Measurements from ENCODE around the gene EYA4. TPM values are rescaled to one million over a fixed set of nuclear protein-coding genes. Genes with fewer than 3 reads are reported as not detected.

EYA4 gene
- total and polyA plus RNA-seq, 8 donors: 0.03 to 16.3 (median 0.87) TPM; not detected in 1

- intact Hi-C loops (cut with DNase I; ENCODE audit: low total_unique reads): no loop called here
- TF ChIP-seq POLR2AphosphoS5 (IDR thresholded peaks at IDR 0.05): no peak
- TF ChIP-seq EP300 (IDR thresholded peaks at IDR 0.05): no peak
- no peak for TF ChIP-seq POLR2A (IDR thresholded peaks at IDR 0.05)
- TF ChIP-seq, protein P1, sequence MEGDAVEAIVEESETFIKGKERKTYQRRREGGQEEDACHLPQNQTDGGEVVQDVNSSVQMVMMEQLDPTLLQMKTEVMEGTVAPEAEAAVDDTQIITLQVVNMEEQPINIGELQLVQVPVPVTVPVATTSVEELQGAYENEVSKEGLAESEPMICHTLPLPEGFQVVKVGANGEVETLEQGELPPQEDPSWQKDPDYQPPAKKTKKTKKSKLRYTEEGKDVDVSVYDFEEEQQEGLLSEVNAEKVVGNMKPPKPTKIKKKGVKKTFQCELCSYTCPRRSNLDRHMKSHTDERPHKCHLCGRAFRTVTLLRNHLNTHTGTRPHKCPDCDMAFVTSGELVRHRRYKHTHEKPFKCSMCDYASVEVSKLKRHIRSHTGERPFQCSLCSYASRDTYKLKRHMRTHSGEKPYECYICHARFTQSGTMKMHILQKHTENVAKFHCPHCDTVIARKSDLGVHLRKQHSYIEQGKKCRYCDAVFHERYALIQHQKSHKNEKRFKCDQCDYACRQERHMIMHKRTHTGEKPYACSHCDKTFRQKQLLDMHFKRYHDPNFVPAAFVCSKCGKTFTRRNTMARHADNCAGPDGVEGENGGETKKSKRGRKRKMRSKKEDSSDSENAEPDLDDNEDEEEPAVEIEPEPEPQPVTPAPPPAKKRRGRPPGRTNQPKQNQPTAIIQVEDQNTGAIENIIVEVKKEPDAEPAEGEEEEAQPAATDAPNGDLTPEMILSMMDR (IDR thresholded peaks at IDR 0.05): no peak
- WGBS, 5 donors: 5 to 11% (median 7%) methylated on average over 36 of the region's 36 CpGs
- Histone ChIP-seq H3K4me3 (peak overlapping the region; percentile 42 to 58 (median 54)), H3K36me3 (no peaks in the 10 kb centered on the region), H3K4me1 (peaks cover 22 to 33% (median 28%) of the 10 kb centered on the region in 4 donors), H3K27ac (peak overlapping the region in 2 of 5 donors; percentile 58 to 61), H3K9me3 (no peaks in the 10 kb centered on the region), H3K27me3 (peaks cover 4 to 77% (median 47%) of the 10 kb centered on the region in 3 donors)
- DNase-seq: peak in 1 of 2 donors; percentile 42
Measured at GRCh38 chr6:133242637-133243585, 1.8 kb downstream of the EYA4 start.

- no peak for TF ChIP-seq EP300 (IDR thresholded peaks at IDR 0.05)
- H3K27me3 ChIP-seq: peaks cover 4 to 77% (median 47%) of the 10 kb centered on the region in 3 donors
Measured at GRCh38 chr6:133243723-133244305, 2.7 kb downstream of the EYA4 start.

GRCh38 chr6:133244519-133244918 lies 3.4 kb downstream of the EYA4 start:
- H3K36me3 ChIP-seq: no peaks in the 10 kb centered on the region
- 27 to 42% (median 39%) methylated on average over 4 of the region's 4 CpGs for WGBS, 5 donors
- TF ChIP-seq POLR2AphosphoS5 (IDR thresholded peaks at IDR 0.05) (no peak), POLR2A (IDR thresholded peaks at IDR 0.05) (no peak), EP300 (IDR thresholded peaks at IDR 0.05) (no peak)
- TF ChIP-seq, protein P1 (IDR thresholded peaks at IDR 0.05): no peak
- H3K27me3 ChIP-seq: peaks cover 4 to 76% (median 47%) of the 10 kb centered on the region in 3 donors
- peaks cover 22 to 33% (median 28%) of the 10 kb centered on the region in 4 donors for H3K4me1 ChIP-seq
- H3K27ac ChIP-seq: no peak overlapping the region
- no peak overlapping the region for H3K4me3 ChIP-seq
- no peaks in the 10 kb centered on the region for H3K9me3 ChIP-seq
- intact Hi-C loops (cut with DNase I; ENCODE audit: low total_unique reads): no loop called here
- DNase-seq: no peak

More at GRCh38 chr6:133243723-133244305, 2.7 kb downstream of the EYA4 start:
- intact Hi-C loops (cut with DNase I; ENCODE audit: low total_unique reads): no loop called here
- H3K36me3 ChIP-seq: no peaks in the 10 kb centered on the region
- peaks cover 22 to 33% (median 28%) of the 10 kb centered on the region in 4 donors for H3K4me1 ChIP-seq
- peak overlapping the region in 1 of 4 donors; percentile 50 for H3K4me3 ChIP-seq
- H3K9me3 ChIP-seq: no peaks in the 10 kb centered on the region
- H3K27ac ChIP-seq: no peak overlapping the region
- 17 to 23% (median 19%) methylated on average over 7 of the region's 7 CpGs for WGBS, 5 donors
- DNase-seq: peak in 1 of 2 donors; percentile 2

DNA sequence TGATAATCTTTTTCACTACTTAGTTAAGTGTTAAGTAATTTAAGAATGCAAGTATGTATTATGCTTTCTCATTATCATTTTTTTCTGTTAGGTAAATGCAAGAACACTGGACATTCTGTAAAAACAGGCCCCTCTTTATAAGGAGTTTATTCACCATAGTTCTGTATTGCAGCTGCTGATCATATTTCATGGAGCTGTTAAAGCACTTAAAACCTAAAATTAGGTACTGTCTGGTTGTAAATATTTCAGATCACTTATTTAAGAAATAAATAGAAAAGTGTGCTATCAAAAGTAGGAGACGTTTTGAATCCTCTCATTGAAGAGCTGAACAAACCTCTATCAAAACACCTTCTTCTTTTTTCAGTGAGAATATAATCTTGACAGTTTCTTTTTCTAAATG lies 3.9 kb downstream of the EYA4 start:
- WGBS, 5 donors: 22 to 37% (median 25%) methylated on average over 1 of the region's 1 CpG
- Histone ChIP-seq H3K27ac (no peak overlapping the region), H3K27me3 (peaks cover 4 to 76% (median 47%) of the 10 kb centered on the region in 3 donors), H3K4me3 (no peak overlapping the region), H3K4me1 (peaks cover 22 to 33% (median 28%) of the 10 kb centered on the region in 4 donors), H3K36me3 (no peaks in the 10 kb centered on the region), H3K9me3 (no peaks in the 10 kb centered on the region)
- intact Hi-C loops (cut with DNase I; ENCODE audit: low total_unique reads): no loop called here
- no peak for DNase-seq
- TF ChIP-seq POLR2AphosphoS5 (IDR thresholded peaks at IDR 0.05) (no peak), EP300 (IDR thresholded peaks at IDR 0.05) (no peak), POLR2A (IDR thresholded peaks at IDR 0.05) (no peak)
- TF ChIP-seq, protein P1 (IDR thresholded peaks at IDR 0.05): no peak
